Nephron progenitor cell (in vitro differentiated cells): ENCODE data around the gene C9orf72.

Source experiments
- DNase-seq: peaks from one replicate; pipeline ENCODE4 v3.0.0; 2021
- H3K27ac Mint-ChIP-seq: 2 replicates; pipeline ENCODE4 v1.8.0; 2021; ENCODE audit warnings: mild to moderate bottlenecking, moderate library complexity, mixed read lengths
- H3K27me3 Mint-ChIP-seq: 2 replicates; pipeline ENCODE4 v1.8.0; 2021; ENCODE audit warnings: mild to moderate bottlenecking, low read depth, mixed read lengths; ENCODE audit not compliant: poor library complexity
- H3K36me3 Mint-ChIP-seq: 2 replicates; pipeline ENCODE4 v1.8.0; 2021; ENCODE audit warnings: low read depth, mixed read lengths
- H3K4me1 Mint-ChIP-seq: 2 replicates; pipeline ENCODE4 v1.8.0; 2021; ENCODE audit warnings: mixed read lengths
- H3K4me3 Mint-ChIP-seq: 2 replicates; pipeline ENCODE4 v1.8.0; 2021; ENCODE audit warnings: mild to moderate bottlenecking, moderate library complexity, mixed read lengths
- H3K9me3 Mint-ChIP-seq: 2 replicates; pipeline ENCODE4 v1.8.0; 2021; ENCODE audit warnings: mild to moderate bottlenecking, moderate library complexity, mixed read lengths
- CTCF ChIP-seq: fragments of 200-600 bp; sonication (generic); IDR thresholded peaks from 2 replicates; pipeline ENCODE4 v1.5.0; 2021; ENCODE audit warnings: antibody characterized with exemption

The C9orf72 gene

GRCh38 chr9:27534658-27535209 is 38.5 kb downstream of the C9orf72 start:
- Mint-ChIP-seq H3K36me3 (peaks cover 12% of the 10 kb centered on the region), H3K27ac (peak overlapping the region; percentile 6), H3K9me3 (no peaks in the 10 kb centered on the region), H3K4me1 (peaks cover 60% of the 10 kb centered on the region), H3K4me3 (no peak overlapping the region), H3K27me3 (no peaks in the 10 kb centered on the region)
- no peak for DNase-seq
- no peak for TF ChIP-seq CTCF

GRCh38 chr9:27534131-27534530 is 39.1 kb downstream of the C9orf72 start:
- Mint-ChIP-seq H3K27ac (peak overlapping the region; percentile 37), H3K36me3 (peaks cover 12% of the 10 kb centered on the region), H3K4me1 (peaks cover 61% of the 10 kb centered on the region), H3K27me3 (no peaks in the 10 kb centered on the region), H3K9me3 (no peaks in the 10 kb centered on the region), H3K4me3 (no peak overlapping the region)
- DNase-seq, result no peak
- no peak for TF ChIP-seq CTCF

- H3K4me1 Mint-ChIP-seq, result peaks cover 56% of the 10 kb centered on the region
- no peak for DNase-seq
- no peaks in the 10 kb centered on the region for H3K9me3 Mint-ChIP-seq
- H3K4me3 Mint-ChIP-seq, result no peak overlapping the region
- TF ChIP-seq CTCF, result no peak
- H3K36me3 Mint-ChIP-seq, result peaks cover 12% of the 10 kb centered on the region
- H3K27ac Mint-ChIP-seq, result peak overlapping the region; percentile 37
- H3K27me3 Mint-ChIP-seq, result no peaks in the 10 kb centered on the region
These were observed 40.0 kb downstream of the C9orf72 start for GRCh38 chr9:27533311-27533710.

GRCh38 chr9:27532046-27532445 is 41.2 kb downstream of the C9orf72 start:
- DNase-seq, result no peak
- no peaks in the 10 kb centered on the region for H3K27me3 Mint-ChIP-seq
- no peaks in the 10 kb centered on the region for H3K9me3 Mint-ChIP-seq
- no peak overlapping the region for H3K27ac Mint-ChIP-seq
- peaks cover 57% of the 10 kb centered on the region for H3K4me1 Mint-ChIP-seq
- TF ChIP-seq CTCF, result no peak
- H3K36me3 Mint-ChIP-seq, result peaks cover 14% of the 10 kb centered on the region
- H3K4me3 Mint-ChIP-seq, result no peak overlapping the region

GRCh38 chr9:27530915-27531755 is 42.1 kb downstream of the C9orf72 start:
- DNase-seq, result no peak
- Mint-ChIP-seq H3K4me3 (peak overlapping the region; percentile 37), H3K27ac (no peak overlapping the region), H3K9me3 (no peaks in the 10 kb centered on the region), H3K4me1 (peaks cover 59% of the 10 kb centered on the region), H3K36me3 (peaks cover 21% of the 10 kb centered on the region), H3K27me3 (peaks cover 3% of the 10 kb centered on the region)
- no peak for TF ChIP-seq CTCF
